H4 (cell line): Measurements from ENCODE around the gene TSPAN9. TPM values are rescaled to one million over a fixed set of nuclear protein-coding genes. Genes with fewer than 3 reads are reported as not detected.

ENCODE experiments used
- DNase-seq: peaks from one replicate; pipeline ENCODE4 v3.0.0-alpha.2; 2015; ENCODE audit warnings: low spot score
- total RNA-seq: library from RNA; depleted of rRNA; stranded (reverse); fragments of >200 nt; shearing (Covaris generic); gene quantifications from 2 replicates; pipeline ENCODE4 v1.2.3, GENCODE V29; 2014

TSPAN9 gene
- total RNA-seq, 1 experiment from 2014 or later = 12.7 TPM

- no peak for DNase-seq
Observed at GRCh38 chr12:3274664-3275063, 197.5 kb downstream of the TSPAN9 start.

- DNase-seq = peak; percentile 36
Observed at GRCh38 chr12:3275171-3276041, 198.2 kb downstream of the TSPAN9 start.

DNA sequence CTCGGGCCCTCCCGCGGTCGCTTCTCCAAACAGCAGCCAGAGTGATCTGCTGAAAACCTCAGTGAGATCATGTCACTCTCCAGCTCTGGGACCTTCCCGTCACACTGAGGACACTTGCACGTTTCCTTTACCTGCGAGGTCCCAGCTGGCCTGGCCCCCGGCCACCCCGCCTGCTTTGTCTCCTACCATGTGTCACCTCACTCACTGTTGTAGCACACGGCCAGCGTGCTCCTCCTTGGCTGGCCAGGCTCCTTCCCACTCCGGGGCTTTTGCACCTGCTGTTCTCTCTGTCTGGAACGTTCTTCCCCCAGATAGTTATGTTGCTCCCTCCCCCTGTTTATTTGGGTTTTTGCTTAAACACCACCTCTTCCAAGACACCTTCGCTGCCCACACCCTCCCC, 199.0 kb downstream of the TSPAN9 start:
- no peak for DNase-seq

DNA sequence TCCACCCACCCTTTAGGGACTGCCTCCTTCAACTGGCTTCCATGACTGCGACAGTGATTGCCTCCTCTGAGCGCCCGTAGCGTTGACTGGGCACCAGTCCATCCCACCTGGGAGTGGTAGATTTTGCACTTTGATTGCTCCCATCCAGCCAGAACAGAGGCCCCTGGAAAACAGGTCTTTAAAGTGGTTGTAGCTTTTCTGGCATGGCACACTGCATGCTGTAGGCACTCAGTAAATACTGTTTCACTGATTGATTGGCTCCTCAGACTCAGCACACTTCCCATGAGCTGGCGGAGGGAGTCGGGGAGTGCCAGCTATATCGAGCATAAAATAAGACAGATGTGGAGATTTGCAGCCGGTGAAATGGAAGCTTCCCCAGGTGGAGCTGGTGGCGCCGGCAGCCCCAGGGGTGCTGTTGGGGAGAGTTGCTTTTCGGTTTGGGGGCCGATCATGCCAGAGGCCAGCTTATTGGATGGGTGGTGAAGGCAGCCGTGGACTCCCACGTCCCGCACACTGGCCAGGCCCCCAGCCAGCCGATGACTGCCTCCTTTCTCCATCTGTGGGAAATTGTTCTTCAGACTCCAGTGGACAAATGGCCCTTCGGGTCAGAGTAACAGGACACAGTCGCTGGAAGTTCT, 200.2 kb downstream of the TSPAN9 start:
- no peak for DNase-seq

DNA sequence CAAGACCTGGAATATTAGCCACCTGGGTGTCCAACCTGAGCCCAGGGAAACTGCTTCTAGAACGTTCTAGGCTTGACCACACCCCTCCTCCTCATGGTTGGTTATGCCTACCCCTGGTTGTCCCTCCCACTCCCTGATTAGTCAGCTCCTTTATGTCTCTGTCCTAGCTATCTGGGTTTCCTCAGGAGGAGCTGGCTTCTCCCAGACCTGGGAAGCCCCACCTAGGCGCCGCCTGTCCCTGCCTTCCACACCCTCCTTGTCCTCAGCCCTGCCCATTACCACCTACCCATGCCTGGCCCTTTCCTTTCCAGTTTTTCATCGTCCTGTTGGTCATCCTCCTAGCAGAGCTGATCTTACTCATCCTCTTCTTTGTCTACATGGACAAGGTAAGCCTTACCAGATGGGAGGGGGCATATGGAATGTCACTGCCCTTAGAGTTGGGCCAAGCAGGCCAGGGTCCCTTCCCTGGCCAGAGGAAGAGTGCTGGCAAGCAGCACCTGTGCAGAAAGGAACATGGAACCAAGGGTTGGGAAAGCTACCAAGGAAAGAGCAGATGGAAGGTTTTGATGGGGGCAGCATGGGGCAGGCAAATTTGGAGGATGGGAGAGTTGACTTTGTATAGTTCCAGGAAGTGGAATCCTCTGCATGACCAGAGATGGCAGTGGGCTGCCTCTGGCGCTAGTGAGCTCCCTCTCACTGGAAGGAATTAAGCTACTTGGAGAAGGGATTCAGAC, 201.7 kb downstream of the TSPAN9 start:
- no peak for DNase-seq

- no peak for DNase-seq
Observed at GRCh38 chr12:3279415-3279780, 202.2 kb downstream of the TSPAN9 start.

DNA sequence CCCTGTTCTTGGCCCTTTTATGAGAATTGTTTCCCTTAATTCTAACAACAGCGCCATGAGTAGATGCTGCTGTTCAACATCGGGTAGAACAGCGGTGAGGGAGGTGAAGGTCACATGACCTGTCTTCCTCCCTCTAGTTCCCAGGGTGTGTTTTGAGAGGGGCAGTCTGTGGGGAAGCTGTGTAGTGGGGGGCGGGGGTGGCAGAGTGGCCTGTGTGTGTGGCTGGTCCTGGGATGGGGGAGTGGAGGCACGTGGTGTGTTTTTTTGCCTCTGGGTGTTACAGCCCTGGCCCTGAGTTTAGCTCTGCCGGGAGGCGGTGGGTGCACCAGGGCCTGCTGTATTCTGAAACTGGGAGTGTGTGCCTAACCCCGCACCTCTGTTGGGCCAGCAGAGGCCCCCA, 202.7 kb downstream of the TSPAN9 start:
- no peak for DNase-seq

- no peak for DNase-seq
Observed at GRCh38 chr12:3280967-3281366, 203.8 kb downstream of the TSPAN9 start.

DNA sequence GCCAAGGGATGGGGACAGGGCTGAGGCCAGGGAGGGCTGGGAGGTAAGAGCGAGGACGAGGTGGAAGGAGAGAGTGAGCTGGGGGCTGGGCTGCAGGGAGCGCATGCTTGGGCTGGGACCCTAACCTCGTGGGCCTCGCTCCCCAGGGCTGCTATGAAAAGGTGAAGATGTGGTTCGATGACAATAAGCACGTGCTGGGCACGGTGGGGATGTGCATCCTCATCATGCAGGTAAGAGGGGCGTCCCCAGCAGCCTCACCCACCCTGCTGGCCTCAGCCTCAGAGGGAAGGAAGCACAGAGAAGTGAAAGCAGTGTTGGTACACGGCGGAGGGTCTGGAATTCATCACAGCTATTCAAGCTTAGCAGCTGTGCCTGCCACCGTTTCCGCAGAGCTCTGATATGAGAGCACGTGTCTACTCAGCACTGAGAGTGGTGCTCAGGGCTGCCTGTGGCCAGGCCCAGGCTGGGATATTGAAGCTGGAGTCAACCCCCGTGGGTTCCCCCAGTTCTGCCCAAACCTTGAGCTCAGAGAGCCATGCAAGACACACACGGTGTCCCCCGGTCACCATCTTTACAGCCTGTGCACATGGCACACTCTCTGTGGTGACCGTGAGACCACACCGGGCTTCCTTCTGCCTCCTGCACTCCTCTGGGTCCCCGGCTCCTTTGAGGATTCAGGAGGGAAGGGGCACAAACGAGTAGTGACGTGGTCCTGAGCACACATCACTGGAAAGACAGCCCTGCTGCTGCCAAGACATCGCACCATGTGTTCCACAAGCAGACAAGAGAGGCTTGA, 204.6 kb downstream of the TSPAN9 start:
- DNase-seq = no peak

GRCh38 chr12:3282384-3282670, 205.1 kb downstream of the TSPAN9 start:
- DNase-seq = no peak

DNA sequence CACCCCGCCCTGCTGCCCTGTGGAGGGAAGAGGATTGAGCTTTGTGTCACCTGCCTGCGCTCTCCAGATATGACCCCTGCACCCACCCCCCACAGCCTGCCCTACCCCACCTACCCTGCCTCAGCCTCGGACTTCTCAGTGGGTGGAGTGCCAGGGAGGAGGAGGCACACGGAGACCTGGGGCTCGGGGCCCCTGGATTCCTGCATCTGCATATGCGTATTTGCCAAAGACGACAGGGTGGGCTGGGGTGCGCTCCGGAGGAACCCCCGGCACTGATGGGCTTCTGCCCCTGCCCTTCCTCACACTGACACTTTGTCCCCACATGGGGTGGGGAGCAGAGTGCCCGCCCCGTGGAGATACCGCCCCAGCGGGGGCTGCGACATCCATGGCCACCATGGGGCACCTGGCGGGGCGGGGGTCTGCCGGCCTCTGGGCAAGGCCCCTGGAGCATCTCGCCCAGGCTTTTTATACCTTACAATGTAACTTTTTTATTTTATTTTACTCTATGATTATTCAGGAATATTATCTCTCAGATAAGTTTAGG, 206.0 kb downstream of the TSPAN9 start:
- DNase-seq = no peak

- DNase-seq = no peak
Observed at GRCh38 chr12:3284405-3284804, 207.2 kb downstream of the TSPAN9 start.

DNA sequence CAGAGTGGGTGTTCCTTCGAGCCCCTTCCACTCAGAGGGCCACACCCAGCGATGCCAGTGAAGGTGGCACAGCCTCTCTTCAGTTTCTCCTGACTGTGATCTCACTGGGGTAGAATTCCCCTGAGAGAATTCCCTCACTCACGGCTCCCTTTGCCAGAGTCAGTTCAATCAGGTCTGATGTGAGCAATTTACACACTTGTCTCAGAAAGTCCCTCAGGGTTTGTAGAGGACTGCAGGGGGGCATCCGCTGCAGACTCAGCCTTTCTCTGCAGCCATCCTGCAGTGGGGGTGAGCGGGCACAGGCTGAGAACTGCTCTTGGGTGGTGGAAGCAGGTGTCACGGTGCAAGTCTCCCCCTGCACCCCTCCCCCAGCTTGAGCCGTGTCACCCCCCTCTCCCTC, 208.4 kb downstream of the TSPAN9 start:
- no peak for DNase-seq

- no peak for DNase-seq
Observed at GRCh38 chr12:3288690-3289089, 211.5 kb downstream of the TSPAN9 start.

DNA sequence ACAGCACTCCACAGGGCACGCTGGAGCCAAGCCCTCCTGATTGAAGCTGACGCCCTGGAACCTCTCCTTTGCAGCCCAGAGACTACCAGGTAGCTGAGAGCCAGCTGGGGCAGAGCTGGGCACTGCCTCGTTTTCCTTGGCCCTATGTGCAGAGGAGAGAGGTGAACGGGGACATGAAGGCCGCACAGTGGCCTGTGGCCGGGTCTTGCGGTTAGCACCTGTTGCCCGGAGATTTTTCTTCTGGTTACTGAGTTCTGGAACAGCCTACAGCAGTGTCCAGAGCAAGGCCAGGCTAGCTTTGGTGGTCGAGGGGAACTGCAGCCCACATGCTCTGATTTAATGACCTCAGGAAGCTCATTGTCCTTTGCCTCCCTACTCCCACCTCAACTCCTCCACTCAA, 212.5 kb downstream of the TSPAN9 start:
- no peak for DNase-seq

GRCh38 chr12:3291939-3292338, 214.8 kb downstream of the TSPAN9 start:
- no peak for DNase-seq

DNA sequence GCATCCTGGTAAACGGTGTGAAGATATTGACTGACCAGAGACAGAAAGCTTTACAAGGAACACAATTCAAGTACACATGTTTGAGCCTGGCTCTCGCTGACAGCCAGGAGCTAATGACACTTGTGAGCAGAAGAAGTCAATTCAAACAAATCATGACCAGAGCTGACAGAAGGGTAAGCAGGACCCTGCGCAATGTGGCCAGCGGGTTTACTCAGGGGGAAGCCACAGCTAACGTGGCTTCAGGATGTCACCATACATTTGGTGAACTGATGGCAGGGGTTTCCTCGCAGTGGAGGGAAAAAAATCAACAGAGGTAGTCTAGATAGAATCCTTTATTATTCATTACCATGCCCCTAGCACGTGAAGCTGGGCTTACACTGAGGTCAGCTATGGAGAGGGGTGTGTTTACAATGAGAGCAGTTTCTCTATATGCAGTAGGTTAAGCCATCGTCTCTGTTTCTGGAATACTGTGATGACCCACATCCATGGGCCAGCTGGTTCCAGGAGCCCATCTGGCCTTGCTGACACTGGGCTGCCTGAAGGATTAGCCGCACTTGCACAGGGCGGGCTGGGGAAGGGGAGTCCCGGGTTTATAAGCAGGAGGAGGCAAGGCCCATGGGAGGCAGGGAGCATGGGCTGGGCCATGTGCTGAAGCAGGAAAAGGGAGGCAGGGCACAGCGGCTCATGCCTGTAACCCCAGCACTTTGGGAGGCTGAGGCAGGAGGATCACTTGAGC, 215.7 kb downstream of the TSPAN9 start:
- no peak for DNase-seq

DNA sequence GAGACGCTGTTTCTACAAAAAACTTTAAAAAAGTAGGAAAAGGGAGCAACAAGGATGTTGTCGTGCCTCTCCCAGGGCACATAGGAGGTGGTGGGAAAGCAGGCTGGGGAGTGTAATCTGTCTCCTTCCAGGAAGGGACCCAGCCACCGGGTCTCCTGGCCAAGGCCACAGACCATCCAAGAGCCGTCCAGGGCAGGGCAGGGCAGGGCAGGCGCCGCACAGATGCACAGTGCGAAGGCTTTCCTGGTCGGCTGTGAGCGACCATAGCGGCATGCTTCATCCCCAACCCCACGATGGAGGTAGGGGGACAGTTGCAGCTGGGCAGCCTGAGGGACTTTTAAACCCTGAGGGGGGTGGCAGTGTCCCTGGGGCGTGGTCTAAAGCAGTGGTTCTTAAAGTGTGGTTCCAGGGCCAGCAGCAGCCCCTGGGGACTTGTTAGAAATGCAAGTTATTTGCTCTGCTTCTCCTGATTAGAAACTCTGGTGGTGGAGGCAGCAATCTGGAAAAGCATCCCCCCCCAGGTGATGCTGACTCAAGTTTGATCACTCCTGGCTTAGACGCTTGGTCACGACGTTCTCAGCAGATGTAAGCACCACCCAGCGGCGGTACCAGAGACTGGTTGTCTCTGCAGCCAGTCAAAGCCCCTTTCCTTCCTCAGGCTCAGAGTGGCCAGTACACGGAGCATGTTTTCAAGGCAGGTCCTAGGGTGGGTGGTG, 216.4 kb downstream of the TSPAN9 start:
- DNase-seq = no peak

- DNase-seq = no peak
Observed at GRCh38 chr12:3294481-3294911, 217.3 kb downstream of the TSPAN9 start.

DNA sequence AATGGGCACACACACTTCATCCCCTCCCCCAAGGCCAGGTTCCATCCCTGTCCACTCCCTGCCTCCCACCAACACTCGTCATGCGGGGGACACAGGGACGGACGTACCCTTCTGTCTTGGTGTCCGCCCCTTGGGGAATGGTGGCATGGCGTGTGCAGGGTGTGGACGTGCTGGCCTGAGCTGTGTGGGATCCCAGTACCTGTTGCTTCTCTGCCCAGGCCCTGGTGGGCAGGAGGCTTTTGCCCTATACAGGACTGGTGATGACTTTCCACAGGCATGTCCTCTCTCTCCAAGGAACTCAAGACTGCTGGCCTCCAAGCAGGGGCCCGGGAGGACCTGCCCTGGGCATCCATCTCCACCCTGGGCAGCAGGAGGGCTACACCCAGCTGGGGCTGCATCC, 218.0 kb downstream of the TSPAN9 start:
- no peak for DNase-seq
